ENCODE measurements around the gene PDE4B. TPM values are rescaled to one million over a fixed set of nuclear protein-coding genes. Genes with fewer than 3 reads are reported as not detected.

The PDE4B gene
- total and polyA plus RNA-seq, 7 donors = 4.1 to 191 (median 16.3) TPM

DNA sequence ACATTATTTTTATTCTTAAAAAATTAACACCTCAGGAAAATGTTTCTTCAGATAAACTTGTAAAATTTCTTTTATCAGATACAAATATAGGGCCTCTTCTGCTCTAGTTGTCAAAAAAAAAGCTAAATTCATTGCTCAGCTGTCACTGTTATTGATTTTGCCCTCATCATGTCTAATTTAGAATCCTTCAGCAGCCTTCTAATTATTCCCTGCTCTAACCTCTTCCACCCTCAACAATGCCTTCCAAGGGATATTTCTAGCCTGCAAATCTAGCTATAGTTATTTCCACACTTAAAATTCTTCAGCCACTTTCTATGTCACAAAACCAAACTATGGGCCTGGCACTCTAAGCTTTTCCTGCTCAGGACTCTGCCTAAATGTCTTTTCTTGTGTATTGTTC, 25.2 kb downstream of the PDE4B start:
- no peaks in the 10 kb centered on the region for H3K9me3 ChIP-seq
- H3K4me1 ChIP-seq = no peaks in the 10 kb centered on the region
- no peak for ATAC-seq
- TF ChIP-seq, protein P1, sequence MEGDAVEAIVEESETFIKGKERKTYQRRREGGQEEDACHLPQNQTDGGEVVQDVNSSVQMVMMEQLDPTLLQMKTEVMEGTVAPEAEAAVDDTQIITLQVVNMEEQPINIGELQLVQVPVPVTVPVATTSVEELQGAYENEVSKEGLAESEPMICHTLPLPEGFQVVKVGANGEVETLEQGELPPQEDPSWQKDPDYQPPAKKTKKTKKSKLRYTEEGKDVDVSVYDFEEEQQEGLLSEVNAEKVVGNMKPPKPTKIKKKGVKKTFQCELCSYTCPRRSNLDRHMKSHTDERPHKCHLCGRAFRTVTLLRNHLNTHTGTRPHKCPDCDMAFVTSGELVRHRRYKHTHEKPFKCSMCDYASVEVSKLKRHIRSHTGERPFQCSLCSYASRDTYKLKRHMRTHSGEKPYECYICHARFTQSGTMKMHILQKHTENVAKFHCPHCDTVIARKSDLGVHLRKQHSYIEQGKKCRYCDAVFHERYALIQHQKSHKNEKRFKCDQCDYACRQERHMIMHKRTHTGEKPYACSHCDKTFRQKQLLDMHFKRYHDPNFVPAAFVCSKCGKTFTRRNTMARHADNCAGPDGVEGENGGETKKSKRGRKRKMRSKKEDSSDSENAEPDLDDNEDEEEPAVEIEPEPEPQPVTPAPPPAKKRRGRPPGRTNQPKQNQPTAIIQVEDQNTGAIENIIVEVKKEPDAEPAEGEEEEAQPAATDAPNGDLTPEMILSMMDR (IDR thresholded peaks at IDR 0.05) = no peak
- DNase-seq = no peak
- H3K27me3 ChIP-seq (ENCODE audit: insufficient read depth in 3 of 3, low read length in 2 of 3) = no peaks in the 10 kb centered on the region
- H3K36me3 ChIP-seq (ENCODE audit: insufficient read depth in 1 of 2, low read depth in 1 of 2) = no peaks in the 10 kb centered on the region
- no peak overlapping the region for H3K27ac ChIP-seq
- H3K4me3 ChIP-seq = no peak overlapping the region
- intact Hi-C loops (cut with DNase I) = no loop called here

DNA sequence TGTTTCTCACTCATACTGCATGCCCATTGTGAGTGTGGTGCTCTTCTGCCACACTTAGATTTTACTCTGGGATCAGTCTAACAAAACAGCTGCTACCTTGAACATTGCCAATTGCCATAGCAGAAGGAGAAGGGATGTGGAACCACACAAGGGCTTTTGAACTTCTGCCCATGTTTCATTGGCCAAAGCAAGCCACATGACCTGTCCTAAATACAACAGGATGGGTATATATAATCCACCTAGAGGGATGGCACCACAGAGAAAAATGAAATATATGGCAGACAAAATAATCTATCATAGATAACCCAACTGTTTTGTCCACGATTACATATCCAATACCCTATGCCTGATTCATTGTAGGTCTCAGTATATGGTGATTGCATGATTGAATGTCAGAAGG, 26.3 kb downstream of the PDE4B start:
- H3K36me3 ChIP-seq (ENCODE audit: insufficient read depth in 1 of 2, low read depth in 1 of 2) = no peaks in the 10 kb centered on the region
- no peak overlapping the region for H3K4me3 ChIP-seq
- H3K4me1 ChIP-seq = no peaks in the 10 kb centered on the region
- H3K9me3 ChIP-seq = no peaks in the 10 kb centered on the region
- intact Hi-C loops (cut with DNase I) = no loop called here
- no peak for ATAC-seq
- 84 to 97% (median 92%) methylated on average over 1 of the region's 1 CpG for WGBS, 3 donors
- no peaks in the 10 kb centered on the region for H3K27me3 ChIP-seq (ENCODE audit: insufficient read depth in 3 of 3, low read length in 2 of 3)
- no peak for DNase-seq
- no peak overlapping the region for H3K27ac ChIP-seq
- TF ChIP-seq, protein P1 (IDR thresholded peaks at IDR 0.05) = no peak

DNA sequence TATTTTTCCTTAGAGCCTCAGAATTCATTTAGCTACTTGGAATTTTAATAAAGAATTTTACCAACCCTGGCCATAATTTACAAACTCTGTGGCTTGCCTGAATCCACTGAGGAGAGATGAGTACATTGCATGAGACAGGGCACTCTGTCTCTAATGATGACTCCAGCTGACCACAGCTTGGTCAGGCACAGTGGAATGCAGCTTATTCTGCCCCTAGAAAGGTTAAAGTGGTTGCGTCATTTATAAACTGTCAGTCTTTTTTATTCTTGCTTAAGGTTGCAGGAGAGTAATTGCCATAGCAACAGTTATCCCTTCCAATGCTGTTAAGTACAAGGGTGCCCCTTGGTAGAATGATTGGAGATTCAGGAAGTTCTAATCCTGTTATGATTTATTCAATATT, 28.3 kb downstream of the PDE4B start:
- Histone ChIP-seq H3K4me3 (no peak overlapping the region), H3K9me3 (no peaks in the 10 kb centered on the region), H3K27me3 (ENCODE audit: insufficient read depth in 3 of 3, low read length in 2 of 3) (no peaks in the 10 kb centered on the region), H3K27ac (no peak overlapping the region), H3K4me1 (no peaks in the 10 kb centered on the region), H3K36me3 (ENCODE audit: insufficient read depth in 1 of 2, low read depth in 1 of 2) (no peaks in the 10 kb centered on the region)
- WGBS, 3 donors = 92 to 100% (median 97%) methylated on average over 1 of the region's 1 CpG
- ATAC-seq (no peak), DNase-seq (no peak)
- TF ChIP-seq, protein P1 (IDR thresholded peaks at IDR 0.05) = no peak
- intact Hi-C loops (cut with DNase I) = no loop called here

DNA sequence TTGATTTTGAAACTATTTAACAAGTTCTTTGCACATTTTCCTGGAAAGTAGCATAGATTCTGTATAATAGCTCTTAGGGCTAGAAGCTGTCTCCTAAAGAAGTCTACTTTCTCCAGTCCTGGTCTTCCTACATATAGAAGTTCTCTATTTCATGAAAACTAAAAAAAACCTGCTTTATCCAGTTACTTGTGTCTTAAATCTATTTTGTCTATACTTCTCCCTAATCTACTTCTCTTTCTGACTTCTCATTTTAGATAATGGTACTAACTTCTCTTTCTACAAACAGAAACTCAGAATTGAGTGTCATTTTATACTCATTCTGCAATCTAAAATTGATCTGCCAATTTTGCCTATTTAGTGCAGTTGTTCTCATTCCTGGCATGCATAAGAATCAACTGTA, 28.7 kb downstream of the PDE4B start:
- no peak overlapping the region for H3K27ac ChIP-seq
- intact Hi-C loops (cut with DNase I) = no loop called here
- DNase-seq (no peak), ATAC-seq (no peak)
- TF ChIP-seq, protein P1 (IDR thresholded peaks at IDR 0.05) = no peak
- H3K4me1 ChIP-seq = no peaks in the 10 kb centered on the region
- H3K9me3 ChIP-seq = no peaks in the 10 kb centered on the region
- H3K36me3 ChIP-seq (ENCODE audit: insufficient read depth in 1 of 2, low read depth in 1 of 2) = no peaks in the 10 kb centered on the region
- H3K4me3 ChIP-seq = no peak overlapping the region
- H3K27me3 ChIP-seq (ENCODE audit: insufficient read depth in 3 of 3, low read length in 2 of 3) = no peaks in the 10 kb centered on the region

DNA sequence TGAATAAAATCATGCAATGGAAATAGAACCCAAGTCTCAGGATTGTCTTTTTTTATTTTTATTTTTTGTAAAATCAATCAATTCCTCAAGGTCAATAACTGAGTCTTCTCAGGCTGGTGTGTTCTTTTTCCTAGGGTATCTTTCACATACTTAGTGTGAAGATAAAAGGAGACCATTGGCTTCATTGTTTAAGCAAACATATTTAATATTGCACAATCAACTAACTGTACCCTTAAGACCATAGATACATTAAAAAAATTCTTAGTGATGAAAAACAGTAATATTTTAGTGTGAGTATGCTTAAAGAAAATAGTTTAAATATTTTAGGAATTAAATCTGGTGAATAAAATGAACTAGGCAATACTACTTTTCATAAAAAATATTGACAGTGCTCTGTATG, 31.4 kb downstream of the PDE4B start:
- Histone ChIP-seq H3K27ac (no peak overlapping the region), H3K9me3 (no peaks in the 10 kb centered on the region), H3K36me3 (ENCODE audit: insufficient read depth in 1 of 2, low read depth in 1 of 2) (no peaks in the 10 kb centered on the region), H3K4me3 (no peak overlapping the region), H3K27me3 (ENCODE audit: insufficient read depth in 3 of 3, low read length in 2 of 3) (no peaks in the 10 kb centered on the region), H3K4me1 (no peaks in the 10 kb centered on the region)
- DNase-seq (no peak), ATAC-seq (no peak)
- TF ChIP-seq, protein P1 (IDR thresholded peaks at IDR 0.05) = no peak
- intact Hi-C loops (cut with DNase I) = no loop called here

Data from psoas muscle (tissue), 8 donors.